Neural progenitor cell (in vitro differentiated cells): ENCODE measurements around the gene MAPKBP1. TPM values are rescaled to one million over a fixed set of nuclear protein-coding genes. Genes with fewer than 3 reads are reported as not detected.

Experiments used
- DNase-seq: peaks from one replicate; pipeline ENCODE4 v3.0.0-alpha.2; 2016; ENCODE audit warnings: low spot score
- H2AFZ ChIP-seq: fragments of 200-600 bp; sonication (generic); replicated peaks from 2 replicates; pipeline ENCODE4 v1.6.1; 2016; ENCODE audit warnings: antibody characterized with exemption
- H3F3A ChIP-seq: fragments of 200-600 bp; sonication (generic); 2 replicates; pipeline ENCODE4 v1.6.1; 2016; ENCODE audit warnings: antibody characterized with exemption, low read depth
- H3K27ac ChIP-seq: fragments of 200-600 bp; sonication (generic); 2 replicates; pipeline ENCODE4 v1.5.1; 2016; ENCODE audit warnings: mild to moderate bottlenecking
- H3K27me3 ChIP-seq: fragments of 200-600 bp; sonication (generic); 2 replicates; pipeline ENCODE4 v1.6.1; 2016; ENCODE audit warnings: mild to moderate bottlenecking, moderate library complexity
- H3K36me3 ChIP-seq: fragments of 200-600 bp; sonication (generic); 2 replicates; pipeline ENCODE4 v1.5.1; 2016
- H3K4me1 ChIP-seq: fragments of 200-600 bp; sonication (generic); 2 replicates; pipeline ENCODE4 v1.6.1; 2016; ENCODE audit warnings: mixed run types
- H3K4me2 ChIP-seq: fragments of 200-600 bp; sonication (generic); 2 replicates; pipeline ENCODE4 v1.6.1; 2016
- H3K4me3 ChIP-seq: fragments of 200-600 bp; sonication (generic); 2 replicates; pipeline ENCODE4 v1.5.1; 2016
- H3K79me2 ChIP-seq: fragments of 200-600 bp; sonication (generic); 2 replicates; pipeline ENCODE4 v1.6.1; 2016; ENCODE audit warnings: low read depth
- H3K9ac ChIP-seq: fragments of 200-600 bp; sonication (generic); 2 replicates; pipeline ENCODE4 v1.6.1; 2016
- H3K9me3 ChIP-seq: fragments of 200-600 bp; sonication (generic); 2 replicates; pipeline ENCODE4 v1.5.1; 2016; ENCODE audit warnings: low read depth
- H4K20me1 ChIP-seq: fragments of 200-600 bp; sonication (generic); 2 replicates; pipeline ENCODE4 v1.6.1; 2016; ENCODE audit warnings: low read depth
- H3K27ac Mint-ChIP-seq: 3 replicates; pipeline ENCODE4 v1.8.0; 2021; ENCODE audit warnings: mixed read lengths
- H3K27me3 Mint-ChIP-seq: 2 replicates; pipeline ENCODE4 v1.8.0; 2022; ENCODE audit warnings: low read depth, mild to moderate bottlenecking, inconsistent platforms, moderate library complexity, mixed read lengths; ENCODE audit not compliant: insufficient read depth
- H3K36me3 Mint-ChIP-seq: 3 replicates; pipeline ENCODE4 v1.8.0; 2021; ENCODE audit warnings: mixed read lengths
- H3K4me1 Mint-ChIP-seq: 3 replicates; pipeline ENCODE4 v1.8.0; 2021; ENCODE audit warnings: mixed read lengths
- H3K4me3 Mint-ChIP-seq: 3 replicates; pipeline ENCODE4 v1.8.0; 2021; ENCODE audit warnings: mild to moderate bottlenecking, moderate library complexity, mixed read lengths
- H3K9me3 Mint-ChIP-seq: 3 replicates; pipeline ENCODE4 v1.8.0; 2020; ENCODE audit warnings: mixed read lengths
- EZH2 ChIP-seq: fragments of 200-600 bp; sonication (generic); IDR thresholded peaks from 2 replicates; pipeline ENCODE4 v1.6.1; 2017; ENCODE audit warnings: antibody characterized with exemption, mild to moderate bottlenecking, moderate library complexity
- EZH2phosphoT487 ChIP-seq: fragments of 200-600 bp; sonication (generic); IDR thresholded peaks from 2 replicates; pipeline ENCODE4 v1.6.1; 2017; ENCODE audit warnings: antibody characterized with exemption
- total RNA-seq: library from RNA; depleted of rRNA; stranded (reverse); fragments of >200 nt; gene quantifications from 2 replicates; pipeline ENCODE4 v1.2.3, GENCODE V29; 2015; ENCODE audit warnings: low replicate concordance
- TF ChIP-seq, protein P1 (sequence below): fragments of 200-600 bp; sonication (generic); IDR thresholded peaks from 2 replicates; pipeline ENCODE4 v1.5.1; 2017; ENCODE audit warnings: antibody characterized with exemption, mild to moderate bottlenecking

The MAPKBP1 gene
- total RNA-seq, 1 donor from 2014 or later, result 10.1 TPM

- Histone ChIP-seq H3K27ac (no peak overlapping the region), H3K36me3 (no peaks in the 10 kb centered on the region), H3K4me1 (no peaks in the 10 kb centered on the region), H2AFZ (no peak overlapping the region), H3K79me2 (no peaks in the 10 kb centered on the region), H3K4me2 (no peak overlapping the region), H3K9ac (no peak overlapping the region), H3F3A (no peaks in the 10 kb centered on the region), H3K9me3 (no peaks in the 10 kb centered on the region), H3K27me3 (no peaks in the 10 kb centered on the region), H4K20me1 (no peaks in the 10 kb centered on the region), H3K4me3 (no peak overlapping the region)
- no peak for DNase-seq
- no peak overlapping the region for H3K27ac Mint-ChIP-seq
- peaks cover 33% of the 10 kb centered on the region for H3K36me3 Mint-ChIP-seq
- no peaks in the 10 kb centered on the region for H3K9me3 Mint-ChIP-seq
- H3K4me3 Mint-ChIP-seq, result no peak overlapping the region
- H3K4me1 Mint-ChIP-seq, result no peaks in the 10 kb centered on the region
- TF ChIP-seq EZH2phosphoT487 (no peak), EZH2 (no peak)
- TF ChIP-seq, protein P1, sequence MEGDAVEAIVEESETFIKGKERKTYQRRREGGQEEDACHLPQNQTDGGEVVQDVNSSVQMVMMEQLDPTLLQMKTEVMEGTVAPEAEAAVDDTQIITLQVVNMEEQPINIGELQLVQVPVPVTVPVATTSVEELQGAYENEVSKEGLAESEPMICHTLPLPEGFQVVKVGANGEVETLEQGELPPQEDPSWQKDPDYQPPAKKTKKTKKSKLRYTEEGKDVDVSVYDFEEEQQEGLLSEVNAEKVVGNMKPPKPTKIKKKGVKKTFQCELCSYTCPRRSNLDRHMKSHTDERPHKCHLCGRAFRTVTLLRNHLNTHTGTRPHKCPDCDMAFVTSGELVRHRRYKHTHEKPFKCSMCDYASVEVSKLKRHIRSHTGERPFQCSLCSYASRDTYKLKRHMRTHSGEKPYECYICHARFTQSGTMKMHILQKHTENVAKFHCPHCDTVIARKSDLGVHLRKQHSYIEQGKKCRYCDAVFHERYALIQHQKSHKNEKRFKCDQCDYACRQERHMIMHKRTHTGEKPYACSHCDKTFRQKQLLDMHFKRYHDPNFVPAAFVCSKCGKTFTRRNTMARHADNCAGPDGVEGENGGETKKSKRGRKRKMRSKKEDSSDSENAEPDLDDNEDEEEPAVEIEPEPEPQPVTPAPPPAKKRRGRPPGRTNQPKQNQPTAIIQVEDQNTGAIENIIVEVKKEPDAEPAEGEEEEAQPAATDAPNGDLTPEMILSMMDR, result no peak
- peaks cover 2% of the 10 kb centered on the region for H3K27me3 Mint-ChIP-seq
These were observed 43.5 kb downstream of the MAPKBP1 start for GRCh38 chr15:41817781-41818180.

- H3K9me3 ChIP-seq, result no peaks in the 10 kb centered on the region
- H3F3A ChIP-seq, result no peaks in the 10 kb centered on the region
- no peak overlapping the region for H3K4me3 ChIP-seq
- H3K27me3 ChIP-seq, result no peaks in the 10 kb centered on the region
- no peak overlapping the region for H3K4me2 ChIP-seq
- H3K27me3 Mint-ChIP-seq, result peaks cover 2% of the 10 kb centered on the region
- DNase-seq, result no peak
- no peaks in the 10 kb centered on the region for H4K20me1 ChIP-seq
- no peak overlapping the region for H2AFZ ChIP-seq
- H3K4me3 Mint-ChIP-seq, result no peak overlapping the region
- no peaks in the 10 kb centered on the region for H3K36me3 ChIP-seq
- H3K9me3 Mint-ChIP-seq, result no peaks in the 10 kb centered on the region
- H3K36me3 Mint-ChIP-seq, result peaks cover 32% of the 10 kb centered on the region
- TF ChIP-seq, protein P1, result no peak
- TF ChIP-seq EZH2, result no peak
- no peak for TF ChIP-seq EZH2phosphoT487
- no peaks in the 10 kb centered on the region for H3K4me1 ChIP-seq
- H3K9ac ChIP-seq, result no peak overlapping the region
- no peaks in the 10 kb centered on the region for H3K4me1 Mint-ChIP-seq
- H3K27ac ChIP-seq, result no peak overlapping the region
- H3K79me2 ChIP-seq, result no peaks in the 10 kb centered on the region
- H3K27ac Mint-ChIP-seq, result no peak overlapping the region
These were observed 45.3 kb downstream of the MAPKBP1 start for GRCh38 chr15:41819455-41820050.

DNA sequence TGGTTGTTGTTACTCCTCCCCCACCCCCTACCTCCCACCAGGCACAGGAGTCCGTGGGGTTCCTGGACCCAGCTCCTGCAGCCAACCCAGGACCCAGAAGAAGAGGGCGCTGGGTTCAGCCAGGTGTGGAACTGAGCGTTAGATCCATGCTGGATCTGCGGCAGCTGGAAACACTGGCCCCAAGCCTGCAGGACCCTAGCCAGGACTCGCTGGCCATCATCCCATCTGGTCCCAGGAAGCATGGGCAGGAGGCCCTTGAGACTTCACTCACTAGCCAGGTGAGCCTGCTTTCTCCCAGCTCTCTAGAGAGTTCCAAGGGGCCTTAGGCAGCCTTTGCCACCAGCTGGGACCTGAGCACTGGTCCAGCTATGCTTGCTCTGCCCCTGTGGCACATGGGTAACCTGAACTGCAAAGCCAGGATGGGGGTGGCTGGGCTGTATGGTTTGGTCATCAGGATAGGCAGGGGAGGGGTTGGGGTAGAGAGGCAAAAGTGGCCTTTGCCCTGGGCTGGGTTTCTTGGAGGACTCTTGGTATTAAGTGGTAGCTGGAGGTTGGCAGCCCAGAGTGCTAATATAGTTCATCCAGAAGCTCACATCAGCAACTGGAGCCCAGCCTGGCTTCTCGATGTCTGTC, 46.6 kb downstream of the MAPKBP1 start:
- TF ChIP-seq EZH2, result no peak
- no peak for TF ChIP-seq EZH2phosphoT487
- TF ChIP-seq, protein P1, result no peak
- no peak overlapping the region for H3K27ac ChIP-seq
- no peaks in the 10 kb centered on the region for H3K36me3 ChIP-seq
- H3K9me3 Mint-ChIP-seq, result no peaks in the 10 kb centered on the region
- H3K27me3 Mint-ChIP-seq, result peaks cover 2% of the 10 kb centered on the region
- no peak overlapping the region for H3K4me2 ChIP-seq
- H3K27me3 ChIP-seq, result no peaks in the 10 kb centered on the region
- H3K4me3 ChIP-seq, result no peak overlapping the region
- H3F3A ChIP-seq, result peaks cover 3% of the 10 kb centered on the region
- H3K27ac Mint-ChIP-seq, result no peak overlapping the region
- no peak overlapping the region for H3K9ac ChIP-seq
- H2AFZ ChIP-seq, result no peak overlapping the region
- no peaks in the 10 kb centered on the region for H3K9me3 ChIP-seq
- peaks cover 4% of the 10 kb centered on the region for H3K4me1 Mint-ChIP-seq
- H3K36me3 Mint-ChIP-seq, result peaks cover 33% of the 10 kb centered on the region
- H3K4me1 ChIP-seq, result peaks cover 7% of the 10 kb centered on the region
- no peaks in the 10 kb centered on the region for H4K20me1 ChIP-seq
- no peaks in the 10 kb centered on the region for H3K79me2 ChIP-seq
- DNase-seq, result no peak
- H3K4me3 Mint-ChIP-seq, result no peak overlapping the region
